ENCODE results near the gene APOBEC3F. TPM values are rescaled to one million over a fixed set of nuclear protein-coding genes. Genes with fewer than 3 reads are reported as not detected.

Gene APOBEC3F
- polyA plus RNA-seq, 3 donors: 7.6 to 9.7 (median 8.2) TPM

Other genes with a start within 250 kb of the APOBEC3F start
- gene DNAL4, start 246.7 kb upstream of the APOBEC3F start, polyA plus RNA-seq (ENCODE audit: insufficient read length in 3 of 3): 10 to 100 TPM; 32.7 to 39.7 (median 38.3) TPM
- 1 to 10 TPM; 3.7 to 5.5 (median 4.3) TPM for gene NPTXR, start 196.8 kb upstream of the APOBEC3F start, polyA plus RNA-seq (ENCODE audit: insufficient read length in 3 of 3)
- gene CBX6, start 168.6 kb upstream of the APOBEC3F start, polyA plus RNA-seq (ENCODE audit: insufficient read length in 3 of 3): 10 to 100 TPM; 34.6 to 45.5 (median 44.8) TPM
- under 1 TPM; 0.22 to 0.61 (median 0.42) TPM for gene APOBEC3A, start 83.3 kb upstream of the APOBEC3F start, polyA plus RNA-seq (ENCODE audit: insufficient read length in 3 of 3)
- gene APOBEC3B, start 58.5 kb upstream of the APOBEC3F start, polyA plus RNA-seq (ENCODE audit: insufficient read length in 3 of 3): 1 to 10 TPM; 5.9 to 7.6 (median 6.5) TPM
- gene APOBEC3C, start 26.6 kb upstream of the APOBEC3F start, polyA plus RNA-seq (ENCODE audit: insufficient read length in 3 of 3): 10 to 100 TPM in 2 of 3 donors, 1 to 10 TPM in 1; 9.6 to 10.6 (median 10.2) TPM
- gene APOBEC3D, start 19.7 kb upstream of the APOBEC3F start, polyA plus RNA-seq (ENCODE audit: insufficient read length in 3 of 3): 1 to 10 TPM in 2 of 3 donors, under 1 TPM in 1; 0.46 to 1.8 (median 1.2) TPM
- gene APOBEC3G, start 36.4 kb downstream of the APOBEC3F start, polyA plus RNA-seq (ENCODE audit: insufficient read length in 3 of 3): 1 to 10 TPM; 5.5 to 8.8 (median 8.3) TPM
- under 1 TPM in 2 of 3 donors, not detected in 1; 0.13 to 0.26 TPM for gene APOBEC3H, start 56.4 kb downstream of the APOBEC3F start, polyA plus RNA-seq (ENCODE audit: insufficient read length in 3 of 3)
- 10 to 100 TPM in 1 of 3 donors, 1 to 10 TPM in 2; 7.1 to 13.8 (median 8.1) TPM for gene CBX7, start 111.8 kb downstream of the APOBEC3F start, polyA plus RNA-seq (ENCODE audit: insufficient read length in 3 of 3)
- 10 to 100 TPM; 11.3 to 15.9 (median 15.6) TPM for gene PDGFB, start 204.1 kb downstream of the APOBEC3F start, polyA plus RNA-seq (ENCODE audit: insufficient read length in 3 of 3)